ENCODE results near the gene ZKSCAN1.

- TF ChIP-seq ZNF274 (IDR thresholded peaks at IDR 0.05; ENCODE audit: low read depth, low read length) (no peak), YY1 (IDR thresholded peaks at IDR 0.05; ENCODE audit: insufficient read depth, insufficient read length) (no peak)
These were observed 33.3 kb downstream of the ZKSCAN1 start for GRCh38 chr7:100048680-100049079.
